Vagina (tissue), 2 donors: ENCODE measurements around the gene OR11A1.

Experiments used
- CTCF ChIP-seq, 3 experiments: fragments of 450-650 bp in 2 of 3; fragments of 200-600 bp in 1 of 3; sonication (generic) in 1 of 3; IDR thresholded peaks; one replicate each; pipeline ENCODE4 v1.5.1; 2017 to 2019; ENCODE audit warnings: antibody characterized with exemption in 3 of 3, mild to moderate bottlenecking in 2 of 3, moderate library complexity in 2 of 3
- POLR2AphosphoS5 ChIP-seq, 2 donors: sonication (generic); formaldehyde crosslinking; IDR thresholded peaks; one replicate each; pipeline ENCODE4 v1.9.0; 2017; ENCODE audit warnings: antibody characterized with exemption in 2 of 2, mild to moderate bottlenecking in 2 of 2, low read depth in 1 of 2; ENCODE audit not compliant: insufficient read depth in 1 of 2

- no peak for TF ChIP-seq CTCF (IDR thresholded peaks at IDR 0.05)
- TF ChIP-seq POLR2AphosphoS5 (IDR thresholded peaks at IDR 0.05; ENCODE audit: insufficient read depth in 1 of 2, low read depth in 1 of 2): no peak
Observed at GRCh38 chr6:29442719-29443118, 14.2 kb downstream of the OR11A1 start.
